HG03571 (cell line): ENCODE results near the gene UNCX.
"Not testable (repeated sequence)": the region's sequence is repeated elsewhere in the genome, so short reads cannot be mapped to it uniquely, and the experiment has no call there.

Experiments
- ATAC-seq: cut with Tn5 transposase; IDR thresholded peaks from one replicate; pipeline ENCODE4 v1.9.1; 2021; ENCODE audit not compliant: unreplicated experiment

Gene UNCX

GRCh38 chr7:1274121-1274875 lies 41.6 kb downstream of the UNCX start:
- no peak for ATAC-seq

- no peak for ATAC-seq
Measured at GRCh38 chr7:1274876-1275375, 42.3 kb downstream of the UNCX start.

- no peak for ATAC-seq
Measured at GRCh38 chr7:1275451-1276381, 43.0 kb downstream of the UNCX start.

- no peak for ATAC-seq
Measured at GRCh38 chr7:1276626-1277175, 44.0 kb downstream of the UNCX start.

- ATAC-seq, result no peak
Measured at GRCh38 chr7:1278543-1278942, 45.9 kb downstream of the UNCX start.

- ATAC-seq, result no peak
Measured at GRCh38 chr7:1279041-1279440, 46.4 kb downstream of the UNCX start.

GRCh38 chr7:1279895-1280294 lies 47.2 kb downstream of the UNCX start:
- ATAC-seq, result not testable (repeated sequence)

- ATAC-seq, result no peak
Measured at GRCh38 chr7:1281068-1281467, 48.4 kb downstream of the UNCX start.

- ATAC-seq, result no peak
Measured at GRCh38 chr7:1282679-1283078, 50.0 kb downstream of the UNCX start.

- no peak for ATAC-seq
Measured at GRCh38 chr7:1283337-1283736, 50.7 kb downstream of the UNCX start.

GRCh38 chr7:1283941-1284742 lies 51.5 kb downstream of the UNCX start:
- ATAC-seq, result no peak

- no peak for ATAC-seq
Measured at GRCh38 chr7:1284743-1285458, 52.2 kb downstream of the UNCX start.

GRCh38 chr7:1285556-1286301 lies 53.1 kb downstream of the UNCX start:
- ATAC-seq, result no peak
